ENCODE results near the gene NAPA.

DNA sequence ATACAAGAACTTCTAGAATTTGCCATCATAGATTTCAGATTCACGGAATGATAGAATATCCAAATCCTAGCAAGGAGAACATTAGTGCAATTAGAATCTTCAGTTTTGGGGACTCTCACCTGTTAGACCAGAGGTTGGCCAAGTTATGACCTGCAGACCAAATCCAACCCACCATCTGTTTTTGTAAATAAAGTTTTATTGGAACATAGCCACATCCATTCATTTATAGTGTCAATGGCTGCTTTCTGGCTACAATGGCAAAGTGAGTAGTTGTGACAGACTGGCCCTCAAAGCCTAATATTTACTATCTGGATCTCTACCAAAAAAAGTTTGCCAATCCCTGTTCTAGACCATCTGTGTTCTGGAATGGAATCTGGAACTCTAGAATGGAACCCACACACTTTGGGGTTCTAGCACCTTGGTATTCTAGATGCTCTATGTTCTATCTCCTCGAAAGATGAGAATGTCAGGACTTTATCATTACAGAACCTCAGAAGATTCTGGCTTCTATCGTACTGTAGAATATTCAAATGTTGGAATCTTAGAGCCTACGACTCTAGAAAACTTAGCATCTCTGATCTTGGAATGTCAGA is 33.3 kb downstream of the NAPA start:
- TF ChIP-seq ZNF274 (IDR thresholded peaks at IDR 0.05; ENCODE audit: low read depth, low read length) (no peak), YY1 (IDR thresholded peaks at IDR 0.05; ENCODE audit: insufficient read depth, insufficient read length) (no peak)

Data from NT2/D1 (cell line).